ENCODE results near the gene ZNF426. TPM values are rescaled to one million over a fixed set of nuclear protein-coding genes. Genes with fewer than 3 reads are reported as not detected.
A peak's percentile ranks its signal among the peaks of the same experiment; 100 is the strongest.

Gene ZNF426
- total and polyA plus RNA-seq, 2 of the 13 experiments (the other 11 are each of a cell fraction or from before 2014, with no cell fraction given), result 3.8 to 14.9 TPM

DNA sequence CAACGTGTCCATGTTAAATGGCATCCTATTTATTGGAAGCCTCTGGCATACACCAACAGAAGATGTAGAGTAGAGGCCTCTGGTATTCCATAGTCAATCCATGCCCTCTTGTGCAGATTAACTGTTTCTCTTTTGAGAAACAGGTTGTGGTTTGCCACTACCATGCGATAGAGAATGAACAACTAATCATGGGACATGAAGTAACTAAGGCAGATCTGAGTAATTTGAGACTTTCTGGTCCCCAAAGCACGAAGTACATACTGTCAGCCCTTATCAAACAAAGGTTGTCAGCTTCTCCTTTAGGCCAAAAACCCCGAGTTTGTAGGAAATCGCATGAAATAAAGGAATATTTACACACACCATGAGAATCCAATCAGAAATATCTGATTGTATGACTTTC lies 42.3 kb upstream of the ZNF426 start:
- Histone ChIP-seq H3K36me3 (replicated peaks in 1 of 2; ENCODE audit: control insufficient read depth in 1 of 2, insufficient read depth in 2 of 2, low read length in 2 of 2) (peaks cover 3 to 15% of the 10 kb centered on the region in 2 experiments; a peak in 4 of 5 replicates), H3K79me2 (ENCODE audit: insufficient read depth, low read length) (peaks cover 83% of the 10 kb centered on the region), H3K9me3 (ENCODE audit: low read length) (no peaks in the 10 kb centered on the region), H4K20me1 (ENCODE audit: insufficient read depth, low read length) (peaks cover 68% of the 10 kb centered on the region), H3K4me3 (replicated peaks in 1 of 3; ENCODE audit: insufficient read depth in 1 of 3, low read depth in 2 of 3, low read length in 3 of 3) (no peak overlapping the region), H3K4me1 (ENCODE audit: insufficient read depth, low read length) (peaks cover 66% of the 10 kb centered on the region), H3K27ac (ENCODE audit: extremely low read length, insufficient read depth, low read length) (no peak overlapping the region), H3K9ac (ENCODE audit: insufficient read depth, low read depth, low read length) (no peak overlapping the region), H3K4me2 (ENCODE audit: low read depth, low read length) (0 out of 2 replicates have a peak overlapping the region, but pooled peaks have one; percentile 13), H3K27me3 (ENCODE audit: control insufficient read depth in 1 of 2, insufficient read depth in 2 of 2, low read length in 2 of 2) (no peaks in the 10 kb centered on the region; a peak in 1 of 5 replicates), H2AFZ (ENCODE audit: low read length) (no peak overlapping the region)
- TF ChIP-seq ZNF557 (CRISPR knock-in tag; IDR thresholded peaks at IDR 0.05) (no peak), JUNB (CRISPR knock-in tag; IDR thresholded peaks at IDR 0.05; ENCODE audit: borderline replicate concordance) (no peak), ERF (CRISPR knock-in tag; IDR thresholded peaks at IDR 0.05) (no peak), ZNF441 (CRISPR knock-in tag; IDR thresholded peaks at IDR 0.05; ENCODE audit: borderline replicate concordance) (no peak), ZFP37 (CRISPR knock-in tag; IDR thresholded peaks at IDR 0.05; ENCODE audit: borderline replicate concordance) (no peak), ZNF570 (CRISPR knock-in tag; IDR thresholded peaks at IDR 0.05; ENCODE audit: borderline replicate concordance) (no peak), SP1 (IDR thresholded peaks at IDR 0.05) (no peak), SP1 (CRISPR knock-in tag; IDR thresholded peaks at IDR 0.05) (no peak), HMGA1 (CRISPR knock-in tag; conservative IDR thresholded peaks at IDR 0.05) (no peak), ZNF468 (CRISPR knock-in tag; IDR thresholded peaks at IDR 0.05) (no peak), RARG (CRISPR knock-in tag; IDR thresholded peaks at IDR 0.05; ENCODE audit: low read depth) (no peak)
- TF ChIP-seq, protein P1, sequence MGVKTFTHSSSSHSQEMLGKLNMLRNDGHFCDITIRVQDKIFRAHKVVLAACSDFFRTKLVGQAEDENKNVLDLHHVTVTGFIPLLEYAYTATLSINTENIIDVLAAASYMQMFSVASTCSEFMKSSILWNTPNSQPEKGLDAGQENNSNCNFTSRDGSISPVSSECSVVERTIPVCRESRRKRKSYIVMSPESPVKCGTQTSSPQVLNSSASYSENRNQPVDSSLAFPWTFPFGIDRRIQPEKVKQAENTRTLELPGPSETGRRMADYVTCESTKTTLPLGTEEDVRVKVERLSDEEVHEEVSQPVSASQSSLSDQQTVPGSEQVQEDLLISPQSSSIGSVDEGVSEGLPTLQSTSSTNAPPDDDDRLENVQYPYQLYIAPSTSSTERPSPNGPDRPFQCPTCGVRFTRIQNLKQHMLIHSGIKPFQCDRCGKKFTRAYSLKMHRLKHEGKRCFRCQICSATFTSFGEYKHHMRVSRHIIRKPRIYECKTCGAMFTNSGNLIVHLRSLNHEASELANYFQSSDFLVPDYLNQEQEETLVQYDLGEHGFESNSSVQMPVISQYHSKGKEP (CRISPR knock-in tag; IDR thresholded peaks at IDR 0.05), result no peak
- TF ChIP-seq, protein P2, sequence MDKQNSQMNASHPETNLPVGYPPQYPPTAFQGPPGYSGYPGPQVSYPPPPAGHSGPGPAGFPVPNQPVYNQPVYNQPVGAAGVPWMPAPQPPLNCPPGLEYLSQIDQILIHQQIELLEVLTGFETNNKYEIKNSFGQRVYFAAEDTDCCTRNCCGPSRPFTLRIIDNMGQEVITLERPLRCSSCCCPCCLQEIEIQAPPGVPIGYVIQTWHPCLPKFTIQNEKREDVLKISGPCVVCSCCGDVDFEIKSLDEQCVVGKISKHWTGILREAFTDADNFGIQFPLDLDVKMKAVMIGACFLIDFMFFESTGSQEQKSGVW (CRISPR knock-in tag; IDR thresholded peaks at IDR 0.05; ENCODE audit: borderline replicate concordance), result no peak
- CTCF ChIA-PET (ENCODE audit: low intra/inter-chr PET ratio, low total read pairs), result no interaction called here
- DNase-seq (ENCODE audit: low spot score) (no peak), FAIRE-seq (no peak), ATAC-seq (no peak)
- BruUV-seq (replicated peaks), result no TSS peak
- POLR2A ChIA-PET, result interaction anchor here (0.6 kb wide), 1 partner anchor 1160 kb away, joined by 3 read pairs; no protein-coding TSS in a partner anchor
- in situ Hi-C loops (cut with HindIII; ENCODE audit: extremely low pct_ligation_motif_present, low pct_unique_long_range_greater_than_20kb), result no loop called here
- 88% methylated on average over 4 of the region's 5 CpGs for WGBS (ENCODE audit: low lambda C conversion rate)
- intact Hi-C loops (cut with micrococcal nuclease; ENCODE audit: unreplicated experiment), result loop anchor here (10.0 kb wide), 1 partner anchor 446 kb away; no protein-coding TSS in a partner anchor
